ENCODE results near the gene TAT. TPM values are rescaled to one million over a fixed set of nuclear protein-coding genes. Genes with fewer than 3 reads are reported as not detected.
A peak's percentile ranks its signal among the peaks of the same experiment; 100 is the strongest.

TAT gene
- total RNA-seq, 1 donor from 2014 or later, result not detected

GRCh38 chr16:71547168-71547567 lies 29.7 kb downstream of the TAT start:
- no peak for DNase-seq
- Mint-ChIP-seq H3K27ac (no peak overlapping the region), H3K9me3 (no peaks in the 10 kb centered on the region), H3K4me1 (peaks cover 2% of the 10 kb centered on the region), H3K36me3 (ENCODE audit: low read depth) (no peaks in the 10 kb centered on the region), H3K4me3 (no peak overlapping the region), H3K27me3 (peaks cover 6% of the 10 kb centered on the region)
- intact Hi-C loops (cut with micrococcal nuclease), result no loop called here

- intact Hi-C loops (cut with micrococcal nuclease), result no loop called here
- H3K27me3 Mint-ChIP-seq, result peaks cover 6% of the 10 kb centered on the region
- H3K36me3 Mint-ChIP-seq (ENCODE audit: low read depth), result no peaks in the 10 kb centered on the region
- H3K27ac Mint-ChIP-seq, result no peak overlapping the region
- DNase-seq, result peak; percentile 87
- H3K4me1 Mint-ChIP-seq, result peaks cover 2% of the 10 kb centered on the region
- no peak overlapping the region for H3K4me3 Mint-ChIP-seq
- no peaks in the 10 kb centered on the region for H3K9me3 Mint-ChIP-seq
Observed at GRCh38 chr16:71542377-71542776, 34.5 kb downstream of the TAT start.

- intact Hi-C loops (cut with micrococcal nuclease), result loop anchor here (2.0 kb wide), 1 partner anchor 125 kb away; no protein-coding TSS in a partner anchor
- peak; percentile 79 for DNase-seq
- H3K4me1 Mint-ChIP-seq, result peaks cover 2% of the 10 kb centered on the region
Observed at GRCh38 chr16:71537643-71538042, 39.2 kb downstream of the TAT start.

GRCh38 chr16:71536752-71537499 lies 40.0 kb downstream of the TAT start:
- peaks cover 6% of the 10 kb centered on the region for H3K27me3 Mint-ChIP-seq
- H3K27ac Mint-ChIP-seq, result no peak overlapping the region
- no peaks in the 10 kb centered on the region for H3K4me1 Mint-ChIP-seq
- no peak for DNase-seq
- intact Hi-C loops (cut with micrococcal nuclease), result loop anchor here (2.0 kb wide), 1 partner anchor 124 kb away; no protein-coding TSS in a partner anchor
- H3K36me3 Mint-ChIP-seq (ENCODE audit: low read depth), result no peaks in the 10 kb centered on the region
- H3K4me3 Mint-ChIP-seq, result no peak overlapping the region
- H3K9me3 Mint-ChIP-seq, result no peaks in the 10 kb centered on the region

More at GRCh38 chr16:71537643-71538042, 39.2 kb downstream of the TAT start:
- Mint-ChIP-seq H3K36me3 (ENCODE audit: low read depth) (no peaks in the 10 kb centered on the region), H3K9me3 (no peaks in the 10 kb centered on the region), H3K27ac (no peak overlapping the region), H3K4me3 (no peak overlapping the region), H3K27me3 (peaks cover 6% of the 10 kb centered on the region)

- Mint-ChIP-seq H3K27me3 (peaks cover 4% of the 10 kb centered on the region), H3K4me1 (no peaks in the 10 kb centered on the region), H3K9me3 (no peaks in the 10 kb centered on the region), H3K4me3 (no peak overlapping the region), H3K36me3 (ENCODE audit: low read depth) (no peaks in the 10 kb centered on the region), H3K27ac (no peak overlapping the region)
- intact Hi-C loops (cut with micrococcal nuclease), result no loop called here
- no peak for DNase-seq
Observed at GRCh38 chr16:71532366-71532765, 44.5 kb downstream of the TAT start.

GRCh38 chr16:71528863-71529262 lies 48.0 kb downstream of the TAT start:
- Mint-ChIP-seq H3K27ac (no peak overlapping the region), H3K27me3 (peaks cover 18% of the 10 kb centered on the region), H3K9me3 (no peaks in the 10 kb centered on the region), H3K36me3 (ENCODE audit: low read depth) (no peaks in the 10 kb centered on the region), H3K4me3 (no peak overlapping the region), H3K4me1 (peaks cover 3% of the 10 kb centered on the region)
- intact Hi-C loops (cut with micrococcal nuclease), result no loop called here
- DNase-seq, result no peak

GRCh38 chr16:71528257-71528656 lies 48.6 kb downstream of the TAT start:
- H3K4me1 Mint-ChIP-seq, result peaks cover 3% of the 10 kb centered on the region
- no peak for DNase-seq
- intact Hi-C loops (cut with micrococcal nuclease), result no loop called here
- no peak overlapping the region for H3K4me3 Mint-ChIP-seq
- no peaks in the 10 kb centered on the region for H3K9me3 Mint-ChIP-seq
- H3K36me3 Mint-ChIP-seq (ENCODE audit: low read depth), result no peaks in the 10 kb centered on the region
- no peak overlapping the region for H3K27ac Mint-ChIP-seq
- peaks cover 20% of the 10 kb centered on the region for H3K27me3 Mint-ChIP-seq

GRCh38 chr16:71526111-71526631 lies 50.7 kb downstream of the TAT start, which contains the start of gene CHST4:
Gene CHST4 (plus strand): TSS chr16:71526426. CDS start chr16:71536678, 10,252 bp downstream.
- Mint-ChIP-seq H3K27ac (no peak within 1 kb of the TSS), H3K27me3 (peaks cover 22% of the 10 kb centered on the region), H3K36me3 (ENCODE audit: low read depth) (no peaks in the 10 kb centered on the region), H3K9me3 (no peaks in the 10 kb centered on the region), H3K4me3 (no peak within 1 kb of the TSS), H3K4me1 (peaks cover 3% of the 10 kb centered on the region)
- intact Hi-C loops (cut with micrococcal nuclease), result no loop called here
- no peak for DNase-seq

GRCh38 chr16:71524566-71525553 lies 52.0 kb downstream of the TAT start:
- Mint-ChIP-seq H3K36me3 (ENCODE audit: low read depth) (no peaks in the 10 kb centered on the region), H3K4me1 (peaks cover 3% of the 10 kb centered on the region), H3K4me3 (no peak overlapping the region), H3K27me3 (peaks cover 22% of the 10 kb centered on the region), H3K9me3 (no peaks in the 10 kb centered on the region), H3K27ac (no peak overlapping the region)
- intact Hi-C loops (cut with micrococcal nuclease), result no loop called here
- DNase-seq, result no peak

- DNase-seq, result no peak
- peaks cover 10% of the 10 kb centered on the region for H3K27me3 Mint-ChIP-seq
- H3K9me3 Mint-ChIP-seq, result no peaks in the 10 kb centered on the region
- no peaks in the 10 kb centered on the region for H3K36me3 Mint-ChIP-seq (ENCODE audit: low read depth)
- H3K27ac Mint-ChIP-seq, result no peak overlapping the region
- intact Hi-C loops (cut with micrococcal nuclease), result no loop called here
- H3K4me3 Mint-ChIP-seq, result no peak overlapping the region
- no peaks in the 10 kb centered on the region for H3K4me1 Mint-ChIP-seq
Observed at GRCh38 chr16:71520550-71520949, 56.3 kb downstream of the TAT start.

Other genes starting within 250 kb of the TAT start
- not detected in 2 replicates for gene CALB2, start 218.4 kb downstream of the TAT start, total RNA-seq
- not detected in 2 replicates for gene TLE7, start 135.0 kb downstream of the TAT start, total RNA-seq
- 5.2 and 6.1 TPM in 2 replicates for gene ZNF23, start 114.8 kb downstream of the TAT start, total RNA-seq
- 1.8 and 2.1 TPM in 2 replicates for gene ZNF19, start 87.8 kb downstream of the TAT start, total RNA-seq
- gene CHST4, start 50.7 kb downstream of the TAT start, total RNA-seq, result not detected in 2 replicates
- not detected in 2 replicates for gene MARVELD3, start 49.1 kb upstream of the TAT start, total RNA-seq
- gene PHLPP2, start 147.6 kb upstream of the TAT start, total RNA-seq, result 14.8 and 18.2 TPM in 2 replicates
- gene AP1G1, start 231.7 kb upstream of the TAT start, total RNA-seq, result 98.3 and 99.5 TPM in 2 replicates

Data from activated CD4-positive, alpha-beta T cell treated with anti-CD3 and anti-CD28 coated beads, Interleukin-2, amount 10 ng/mL, durations not matched to agents 24 days and 14 days (primary cell).